GM13977 (cell line): ENCODE data around the gene MELTF.

Source experiments
- DNase-seq: peaks from one replicate; pipeline ENCODE4 v3.0.0; 2012; ENCODE audit warnings: low spot score
- in situ Hi-C: fragments of 300-500 bp; cut with MboI; formaldehyde crosslinking; loops from one replicate; pipeline ENCODE4 v1.12.0; 2022; ENCODE audit warnings: low sequenced_read_pairs, low pct_unique_long_range_greater_than_20kb, mixed read lengths, inconsistent platforms; ENCODE audit not compliant: unreplicated experiment
- TF ChIP-seq, protein P1 (sequence below): IDR thresholded peaks from 2 replicates; pipeline ENCODE4 v1.5.1; 2012; ENCODE audit warnings: mild to moderate bottlenecking, control low read depth; ENCODE audit not compliant: insufficient read depth; ENCODE audit errors: extremely low read depth, missing control alignments

Gene MELTF

DNA sequence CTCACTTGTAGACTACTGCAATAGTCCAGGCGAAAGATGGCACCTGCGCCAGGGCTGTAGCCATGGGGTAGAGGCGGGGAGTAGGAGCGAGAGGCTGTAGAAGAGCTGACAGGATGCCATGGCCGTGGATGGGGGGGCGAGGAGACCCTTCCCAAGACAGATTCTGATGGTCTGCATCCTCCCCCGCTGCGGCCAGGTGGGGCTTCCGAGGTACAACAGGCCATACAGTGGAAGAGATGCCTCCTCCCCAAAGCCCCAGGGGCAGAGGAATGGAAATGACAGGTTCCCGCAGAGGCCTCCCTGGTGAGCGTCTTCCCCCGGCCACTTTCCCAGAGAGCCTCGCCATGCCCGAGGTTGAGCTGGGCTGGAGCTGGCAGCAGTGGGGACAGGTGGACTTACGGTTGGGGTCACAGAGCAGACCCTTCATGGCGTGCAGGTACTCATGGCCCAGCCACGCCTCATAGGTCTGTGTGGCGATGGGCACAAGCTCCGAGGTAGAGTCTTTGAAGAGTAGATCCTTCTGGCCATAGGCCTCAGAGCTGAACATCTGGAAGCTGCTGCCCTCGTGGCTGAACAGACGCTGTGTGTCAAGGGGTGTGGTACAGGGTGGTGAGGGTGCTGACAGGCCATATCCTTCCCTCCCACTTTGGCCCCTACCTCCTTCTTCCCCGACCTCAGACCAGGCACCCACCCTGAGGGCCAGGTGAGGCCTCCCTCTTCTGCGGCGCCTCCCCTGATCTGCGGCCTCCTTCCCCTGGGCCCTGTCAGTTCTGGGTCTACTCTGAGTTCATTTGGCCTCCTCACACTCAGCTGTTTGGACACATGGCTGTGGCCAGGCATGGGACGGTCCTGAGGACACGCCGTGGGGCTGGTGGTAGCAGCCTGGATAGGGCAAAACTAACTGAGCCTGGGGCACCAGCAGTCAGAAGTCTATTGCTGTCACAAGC, 13.6 kb downstream of the MELTF start:
- in situ Hi-C loops: loop anchor here (25.0 kb wide), 2 partner anchors 171 to 496 kb away; no protein-coding TSS in a partner anchor
- TF ChIP-seq, protein P1, sequence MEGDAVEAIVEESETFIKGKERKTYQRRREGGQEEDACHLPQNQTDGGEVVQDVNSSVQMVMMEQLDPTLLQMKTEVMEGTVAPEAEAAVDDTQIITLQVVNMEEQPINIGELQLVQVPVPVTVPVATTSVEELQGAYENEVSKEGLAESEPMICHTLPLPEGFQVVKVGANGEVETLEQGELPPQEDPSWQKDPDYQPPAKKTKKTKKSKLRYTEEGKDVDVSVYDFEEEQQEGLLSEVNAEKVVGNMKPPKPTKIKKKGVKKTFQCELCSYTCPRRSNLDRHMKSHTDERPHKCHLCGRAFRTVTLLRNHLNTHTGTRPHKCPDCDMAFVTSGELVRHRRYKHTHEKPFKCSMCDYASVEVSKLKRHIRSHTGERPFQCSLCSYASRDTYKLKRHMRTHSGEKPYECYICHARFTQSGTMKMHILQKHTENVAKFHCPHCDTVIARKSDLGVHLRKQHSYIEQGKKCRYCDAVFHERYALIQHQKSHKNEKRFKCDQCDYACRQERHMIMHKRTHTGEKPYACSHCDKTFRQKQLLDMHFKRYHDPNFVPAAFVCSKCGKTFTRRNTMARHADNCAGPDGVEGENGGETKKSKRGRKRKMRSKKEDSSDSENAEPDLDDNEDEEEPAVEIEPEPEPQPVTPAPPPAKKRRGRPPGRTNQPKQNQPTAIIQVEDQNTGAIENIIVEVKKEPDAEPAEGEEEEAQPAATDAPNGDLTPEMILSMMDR: no peak

DNA sequence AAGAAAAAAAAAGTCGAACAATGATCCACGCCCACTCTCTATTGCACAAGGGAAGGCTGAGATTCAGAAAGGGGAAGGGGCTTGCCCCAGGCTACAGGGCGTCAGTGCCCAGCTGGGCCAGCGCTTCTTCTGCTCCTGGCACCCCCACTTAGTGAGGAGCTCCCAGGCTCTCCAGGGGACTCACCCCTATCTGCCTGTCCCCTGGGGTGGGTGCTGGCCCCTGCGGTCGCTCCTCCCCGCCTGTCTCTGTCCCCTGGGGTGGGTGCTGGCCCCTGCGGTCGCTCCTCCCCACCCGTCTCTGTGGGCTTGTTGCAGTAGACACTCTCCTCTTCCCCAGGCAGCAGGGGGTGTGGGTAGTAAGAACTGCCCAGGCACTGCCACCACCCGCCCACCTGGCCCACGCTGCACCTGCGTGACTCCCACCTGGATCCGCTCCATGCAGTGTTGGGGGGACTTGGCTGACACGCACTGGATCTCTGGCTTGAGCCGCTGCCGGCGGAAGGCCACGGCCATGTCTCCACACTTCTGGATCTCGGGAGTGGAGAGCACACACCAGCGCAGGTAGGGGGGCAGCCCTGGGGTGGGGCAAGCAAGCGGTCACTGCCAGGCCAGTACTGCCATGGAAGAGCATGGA, 14.6 kb downstream of the MELTF start:
- TF ChIP-seq, protein P1: no peak
- in situ Hi-C loops: loop anchor here (25.0 kb wide), 2 partner anchors 172 to 497 kb away; no protein-coding TSS in a partner anchor

More for the DNA sequence above, 13.6 kb downstream of the MELTF start:
- DNase-seq: no peak

DNA sequence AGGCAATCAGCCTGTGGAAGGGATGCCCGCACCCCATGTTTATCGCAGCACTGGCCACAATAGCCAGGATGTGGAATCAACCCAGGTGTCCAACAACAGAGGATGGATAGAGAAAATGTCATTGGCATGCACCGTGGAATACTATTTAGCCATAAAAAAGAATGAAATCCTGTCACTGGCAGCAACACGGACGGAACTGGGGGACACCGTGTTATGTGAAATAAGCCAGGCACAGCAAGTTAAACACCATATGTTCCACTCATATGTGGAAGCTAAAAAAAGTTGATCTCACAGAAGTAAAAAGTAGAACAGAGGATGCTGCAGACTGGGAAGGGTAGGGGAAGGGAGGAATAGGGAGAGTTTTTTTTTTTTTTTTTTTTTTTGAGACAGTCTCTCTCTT, 15.6 kb downstream of the MELTF start:
- in situ Hi-C loops: loop anchor here (25.0 kb wide), 2 partner anchors 173 to 498 kb away; no protein-coding TSS in a partner anchor
- TF ChIP-seq, protein P1: no peak
- no peak for DNase-seq

More for the DNA sequence above, 14.6 kb downstream of the MELTF start:
- DNase-seq: no peak

DNA sequence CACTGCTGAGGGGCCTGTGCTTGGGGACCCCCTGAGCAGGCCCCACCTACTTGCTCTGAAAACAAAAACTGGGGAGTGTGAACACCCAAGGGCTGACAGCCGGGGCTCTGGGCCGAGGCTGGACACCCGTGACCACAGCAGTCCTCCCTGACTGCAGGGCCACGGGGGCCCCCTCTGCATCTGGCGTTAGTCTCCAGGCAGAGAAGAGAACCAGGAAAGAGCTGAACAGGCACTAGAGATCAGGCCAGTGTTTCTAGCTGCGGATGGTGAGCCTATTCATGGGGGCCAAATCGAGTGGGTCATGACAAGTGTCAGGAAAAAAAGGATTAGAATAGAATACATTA, 17.1 kb downstream of the MELTF start:
- TF ChIP-seq, protein P1: no peak
- no peak for DNase-seq
- in situ Hi-C loops: loop anchor here (25.0 kb wide), 2 partner anchors 175 to 500 kb away; no protein-coding TSS in a partner anchor

DNA sequence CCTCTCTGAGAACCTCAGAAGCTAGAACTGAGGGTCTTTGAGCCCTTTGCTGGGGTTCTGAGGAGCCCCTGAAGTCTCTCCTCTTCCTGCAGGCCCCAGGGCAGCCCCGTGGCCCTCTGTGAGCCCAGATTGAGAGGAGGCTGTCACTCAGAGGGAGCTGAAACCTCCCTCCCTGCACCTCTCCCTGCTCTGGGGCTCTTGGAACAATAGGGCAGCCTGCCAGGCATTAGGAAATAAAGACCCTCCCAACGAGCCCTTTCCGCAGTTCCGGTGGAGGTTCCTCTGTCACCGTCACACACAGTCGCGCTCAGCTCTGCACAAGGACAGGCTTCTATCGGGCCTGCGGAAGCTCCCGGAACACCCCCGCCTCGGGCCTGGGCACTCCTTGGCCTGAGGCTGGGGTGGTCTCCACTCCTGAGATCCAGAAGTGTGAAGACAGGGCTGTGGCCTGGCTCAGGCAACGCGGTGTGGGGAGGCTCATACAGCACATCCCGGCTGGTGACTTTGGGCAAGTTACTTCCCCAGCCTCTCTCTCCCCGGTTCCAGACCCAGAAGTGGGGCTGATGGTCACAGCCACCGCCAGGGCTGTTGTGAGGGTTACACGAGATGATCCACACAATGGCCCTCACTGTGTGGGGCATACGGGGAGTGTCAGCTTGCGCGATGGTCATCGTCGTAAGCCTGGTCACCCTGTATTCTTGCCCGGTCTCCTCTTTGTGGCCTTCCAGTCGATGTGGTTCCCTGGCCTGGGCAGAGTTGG, 17.7 kb downstream of the MELTF start:
- in situ Hi-C loops: loop anchor here (25.0 kb wide), 2 partner anchors 175 to 500 kb away; no protein-coding TSS in a partner anchor
- TF ChIP-seq, protein P1: no peak
- no peak for DNase-seq
